HG03064 (cell line): ENCODE data around the gene MDGA2.
"Not testable (repeated sequence)": the region's sequence is repeated elsewhere in the genome, so short reads cannot be mapped to it uniquely, and the experiment has no call there.

Experiments
- ATAC-seq: cut with Tn5 transposase; IDR thresholded peaks from one replicate; pipeline ENCODE4 v1.9.1; 2021; ENCODE audit warnings: low read depth; ENCODE audit not compliant: unreplicated experiment

Gene MDGA2

GRCh38 chr14:47009615-47010014 is 665.8 kb downstream of the MDGA2 start:
- ATAC-seq = no peak

GRCh38 chr14:47008732-47009131 is 666.7 kb downstream of the MDGA2 start:
- ATAC-seq = no peak

GRCh38 chr14:46999661-47000060 is 675.7 kb downstream of the MDGA2 start:
- no peak for ATAC-seq

GRCh38 chr14:46989566-46989965 is 685.8 kb downstream of the MDGA2 start:
- ATAC-seq = no peak

GRCh38 chr14:46988312-46988711 is 687.1 kb downstream of the MDGA2 start:
- ATAC-seq = no peak

- ATAC-seq = no peak
Measured at GRCh38 chr14:46985529-46986380, 689.6 kb downstream of the MDGA2 start.

- ATAC-seq = no peak
Measured at GRCh38 chr14:46973295-46973694, 702.1 kb downstream of the MDGA2 start.

GRCh38 chr14:46964378-46964777 is 711.0 kb downstream of the MDGA2 start:
- no peak for ATAC-seq

- no peak for ATAC-seq
Measured at GRCh38 chr14:46951103-46951502, 724.3 kb downstream of the MDGA2 start.

- no peak for ATAC-seq
Measured at GRCh38 chr14:46940611-46941010, 734.8 kb downstream of the MDGA2 start.

GRCh38 chr14:46920542-46920941 is 754.9 kb downstream of the MDGA2 start:
- ATAC-seq = no peak

GRCh38 chr14:46915539-46915938 is 759.9 kb downstream of the MDGA2 start:
- not testable (repeated sequence) for ATAC-seq

GRCh38 chr14:46902837-46903236 is 772.6 kb downstream of the MDGA2 start:
- no peak for ATAC-seq

GRCh38 chr14:46894476-46894875 is 780.9 kb downstream of the MDGA2 start:
- ATAC-seq = no peak

GRCh38 chr14:46887144-46887543 is 788.3 kb downstream of the MDGA2 start:
- ATAC-seq = no peak

- ATAC-seq = no peak
Measured at GRCh38 chr14:46885566-46885965, 789.8 kb downstream of the MDGA2 start.

GRCh38 chr14:46861753-46862152 is 813.7 kb downstream of the MDGA2 start:
- no peak for ATAC-seq

- no peak for ATAC-seq
Measured at GRCh38 chr14:46840944-46841720, 834.3 kb downstream of the MDGA2 start.

- ATAC-seq = no peak
Measured at GRCh38 chr14:46820291-46820690, 855.1 kb downstream of the MDGA2 start.

GRCh38 chr14:46819117-46819516 is 856.3 kb downstream of the MDGA2 start:
- ATAC-seq = no peak

GRCh38 chr14:46818147-46818546 is 857.3 kb downstream of the MDGA2 start:
- no peak for ATAC-seq

GRCh38 chr14:46793144-46793543 is 882.3 kb downstream of the MDGA2 start:
- ATAC-seq = no peak
